ENCODE data around the gene DDX39B.
"Not testable (repeated sequence)": the region's sequence is repeated elsewhere in the genome, so short reads cannot be mapped to it uniquely, and the experiment has no call there.

Gene DDX39B

DNA sequence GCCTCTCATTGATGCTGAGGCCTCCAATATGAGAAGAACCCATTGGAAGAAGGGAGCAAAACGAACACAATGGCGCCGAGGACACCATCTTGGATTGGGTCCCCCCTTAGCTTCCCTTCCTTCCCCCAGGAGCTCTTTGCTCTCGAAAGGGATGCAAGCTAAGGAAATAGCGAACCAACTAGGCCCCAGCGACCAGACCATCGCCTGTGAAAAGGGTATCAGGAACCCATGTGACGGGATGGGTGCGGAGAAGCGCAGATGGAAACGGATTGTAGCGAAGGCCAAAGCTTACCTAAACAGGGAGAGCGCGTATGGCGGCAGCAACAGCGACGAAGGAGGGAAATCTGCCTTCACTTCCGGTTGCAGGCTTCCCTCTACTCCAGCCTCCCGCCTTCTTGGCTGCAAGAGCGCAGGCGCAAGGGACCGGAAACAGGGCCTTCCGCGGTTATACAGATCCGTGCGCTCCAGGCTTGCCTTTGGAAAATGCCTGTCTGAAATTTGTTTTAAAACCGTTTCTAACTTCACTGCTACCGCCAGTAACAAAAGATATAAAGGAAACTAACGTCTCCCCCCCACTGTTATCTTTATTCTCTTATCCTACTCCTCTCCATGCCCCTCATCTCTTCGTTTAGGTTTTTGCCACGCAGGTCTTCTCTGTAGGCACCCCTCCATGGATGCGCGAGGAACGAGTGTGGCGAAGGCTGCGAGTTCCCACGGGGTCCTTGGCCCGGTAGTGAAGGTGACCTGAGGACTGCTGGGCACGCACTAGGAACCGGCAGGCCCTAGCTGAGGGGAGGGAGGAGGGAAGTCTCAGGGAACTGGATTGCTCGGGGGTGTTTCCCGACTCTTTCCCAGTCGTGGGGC is at the start of gene DDX39B:
Gene DDX39B, minus strand, starts transcription at position 346 of the 864 bp plus-strand sequence. CDS start 1,471 bp downstream, outside the sequence.
- peak within 1 kb of the TSS; percentile 79 for H3K4me3 ChIP-seq (ENCODE audit: low read depth, low read length)

DNA sequence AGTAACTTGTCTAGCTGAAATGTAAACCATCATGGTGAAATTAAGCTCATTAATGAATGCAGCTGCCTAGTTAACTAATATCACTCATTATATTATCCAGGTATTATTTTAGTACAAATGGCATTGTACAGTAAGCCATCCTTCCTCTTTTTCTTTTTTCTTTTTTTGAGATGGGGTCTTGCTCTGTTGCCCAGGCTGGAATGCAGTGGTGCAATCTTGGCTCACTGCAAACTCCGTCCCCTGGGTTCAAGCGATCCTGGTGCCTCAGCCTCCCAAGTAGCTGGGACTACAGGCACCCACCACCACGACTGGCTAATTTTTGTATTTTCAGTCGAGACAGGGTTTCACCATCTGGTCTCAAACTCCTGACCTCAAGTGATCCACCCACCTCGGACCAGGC is 48.9 kb upstream of the DDX39B start:
- H3K4me3 ChIP-seq (ENCODE audit: low read depth, low read length) = not testable (repeated sequence)

DNA sequence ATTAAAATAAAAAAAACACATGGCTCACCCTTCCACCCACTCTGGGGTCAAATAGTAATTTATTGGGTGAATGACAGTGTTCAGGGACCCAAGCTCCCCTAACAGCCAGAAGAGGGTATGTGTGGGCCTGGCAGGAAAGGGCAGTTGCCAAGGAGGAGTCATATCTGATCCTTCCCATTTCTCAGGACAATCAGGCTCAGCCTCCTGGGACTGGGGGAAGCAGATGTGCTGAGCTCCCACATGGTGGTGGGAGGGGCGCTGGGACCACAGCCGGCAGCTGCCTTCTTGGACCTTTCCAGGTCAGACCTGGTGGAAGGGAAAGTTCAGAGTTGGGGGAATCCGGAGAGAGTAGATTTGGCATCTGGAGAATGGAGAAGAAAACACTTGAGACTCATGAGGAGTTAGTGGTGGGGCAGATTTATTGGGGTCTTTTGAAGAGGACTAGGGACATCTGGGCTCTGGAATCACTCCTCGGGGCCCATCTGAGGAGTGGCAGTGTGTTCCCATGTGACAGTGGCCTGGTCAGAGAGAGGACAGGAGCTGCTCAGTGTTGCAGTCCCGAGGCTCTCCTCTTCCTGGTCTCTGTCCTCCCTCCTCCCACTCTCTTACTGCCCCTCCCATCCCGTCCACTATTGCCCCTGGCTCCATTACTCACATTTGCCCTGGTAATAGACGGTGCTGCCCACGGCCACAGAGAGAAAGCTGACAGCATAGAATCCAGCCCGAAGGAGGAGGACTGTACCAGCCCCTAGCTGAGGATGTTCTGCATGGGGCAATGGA is 47.3 kb upstream of the DDX39B start:
- no peak overlapping the region for H3K4me3 ChIP-seq (ENCODE audit: low read depth, low read length)

DNA sequence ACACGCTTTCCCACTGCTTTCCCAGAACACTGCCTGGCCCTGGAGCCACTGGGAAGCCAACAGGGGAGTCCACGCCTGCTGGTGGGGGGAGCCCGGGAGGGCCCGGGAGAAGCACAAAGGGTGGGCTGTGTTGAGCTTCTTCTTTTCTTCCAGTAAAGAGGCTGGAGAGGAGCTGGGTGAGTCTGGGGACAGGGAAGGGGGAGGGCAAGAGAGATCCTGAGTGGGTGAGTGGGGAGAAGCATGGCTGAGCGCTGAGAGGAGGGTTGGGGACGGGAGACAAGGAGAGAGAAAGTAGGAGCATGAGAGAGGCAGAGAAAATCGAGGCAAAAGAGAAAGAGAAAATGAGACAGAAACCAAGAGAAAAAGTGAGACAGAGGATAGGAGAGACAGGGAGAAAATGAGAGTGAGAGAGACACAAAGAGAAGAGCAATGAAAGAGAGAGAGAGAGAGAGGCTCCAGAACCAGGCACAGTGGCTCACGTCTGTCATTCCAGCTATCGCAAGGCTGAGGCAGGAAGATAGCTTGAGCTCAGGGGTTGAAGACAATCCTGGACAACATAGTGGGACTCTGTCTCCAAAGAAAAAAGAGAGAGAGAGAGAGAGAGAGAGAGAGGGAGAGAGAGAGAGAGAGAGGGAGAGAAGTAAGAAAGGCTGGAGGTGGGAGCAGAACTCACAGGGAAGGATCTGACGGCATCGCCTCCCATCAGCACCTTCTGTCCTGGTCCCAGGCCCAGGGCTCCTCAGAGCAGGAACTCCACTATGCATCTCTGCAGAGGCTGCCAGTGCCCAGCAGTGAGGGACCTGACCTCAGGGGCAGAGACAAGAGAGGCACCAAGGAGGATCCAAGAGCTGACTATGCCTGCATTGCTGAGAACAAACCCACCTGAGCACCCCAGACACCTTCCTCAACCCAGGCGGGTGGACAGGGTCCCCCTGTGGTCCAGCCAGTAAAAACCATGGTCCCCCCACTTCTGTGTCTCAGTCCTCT is 46.3 kb upstream of the DDX39B start:
- H3K4me3 ChIP-seq (ENCODE audit: low read depth, low read length) = no peak overlapping the region

DNA sequence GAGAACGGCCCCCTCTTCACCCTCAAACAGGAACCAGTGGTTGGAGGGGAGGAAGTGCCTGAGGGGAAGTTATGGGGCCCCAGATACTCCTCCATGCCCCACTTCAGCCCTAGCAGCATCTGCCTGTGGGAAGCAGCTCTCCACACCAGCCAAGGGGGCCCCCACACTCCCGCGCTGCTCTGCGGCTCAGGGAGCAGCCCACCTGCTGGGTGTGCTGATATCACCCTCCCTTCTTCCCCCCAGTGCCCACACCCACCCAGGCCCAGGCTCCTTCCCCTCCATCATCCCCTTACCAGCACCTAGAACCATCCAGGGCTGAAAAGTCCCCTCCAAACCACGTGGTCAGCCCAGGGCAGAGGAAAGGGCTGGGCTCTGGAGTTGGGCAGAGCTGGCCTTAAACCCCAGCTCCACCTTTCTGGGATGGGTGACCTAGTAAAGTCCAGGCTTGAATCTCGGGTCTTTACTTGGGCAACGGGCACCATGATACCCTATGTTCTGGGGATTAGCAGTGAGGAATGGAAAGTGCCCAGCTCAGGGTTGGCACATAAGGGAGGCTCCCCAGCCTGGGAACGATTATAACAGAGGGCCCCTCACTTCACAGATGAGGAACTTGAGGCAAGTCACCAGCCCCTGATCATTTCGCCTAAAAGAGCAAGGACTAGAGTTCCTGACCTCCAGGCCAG is 44.9 kb upstream of the DDX39B start:
- H3K4me3 ChIP-seq (ENCODE audit: low read depth, low read length) = no peak overlapping the region

DNA sequence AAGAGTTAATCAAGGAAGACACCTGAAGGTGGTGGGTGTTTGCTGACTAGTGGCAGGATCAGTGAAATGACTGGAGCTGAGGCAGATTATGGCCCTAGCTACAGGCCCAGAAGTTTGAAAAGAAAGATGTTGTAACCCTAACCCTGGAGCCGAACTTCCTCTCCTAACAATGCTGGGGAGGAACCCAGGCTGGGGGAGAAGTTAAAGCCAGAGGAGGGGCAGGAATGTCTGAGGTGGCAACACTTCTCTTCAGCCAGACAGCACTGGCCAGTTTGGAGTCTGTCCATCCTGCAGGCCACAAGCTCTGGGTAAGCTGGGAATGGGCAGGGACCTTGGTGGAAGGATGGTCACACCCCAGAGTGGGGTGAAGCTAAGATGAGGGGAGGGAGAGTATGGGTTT is 44.2 kb upstream of the DDX39B start, which contains the start of gene LST1:
Gene LST1, plus strand, starts transcription at position 270 of the 400 bp plus-strand sequence. CDS start 1,023 bp downstream, outside the sequence.
- no peak within 1 kb of the TSS for H3K4me3 ChIP-seq (ENCODE audit: low read depth, low read length)

DNA sequence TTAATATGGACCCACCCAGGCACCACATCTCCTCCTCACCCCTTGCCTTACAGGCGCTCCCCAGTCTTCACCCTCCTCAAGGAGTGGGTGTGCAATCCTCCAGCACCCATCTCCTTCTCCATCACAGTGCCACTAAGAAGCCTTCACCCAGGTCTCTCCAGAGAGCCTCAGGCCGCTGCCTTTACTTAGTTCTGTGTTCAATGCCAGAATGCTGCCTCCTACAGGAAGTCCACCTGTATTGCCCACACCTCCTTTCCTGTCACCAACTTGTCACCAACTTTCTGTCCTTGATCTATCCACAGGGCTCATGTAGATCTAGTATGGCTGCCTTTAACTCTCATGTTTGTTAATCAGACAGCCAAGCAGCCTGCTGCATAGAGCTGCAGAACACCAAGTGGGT is 43.7 kb upstream of the DDX39B start:
- H3K4me3 ChIP-seq (ENCODE audit: low read depth, low read length) = no peak overlapping the region

DNA sequence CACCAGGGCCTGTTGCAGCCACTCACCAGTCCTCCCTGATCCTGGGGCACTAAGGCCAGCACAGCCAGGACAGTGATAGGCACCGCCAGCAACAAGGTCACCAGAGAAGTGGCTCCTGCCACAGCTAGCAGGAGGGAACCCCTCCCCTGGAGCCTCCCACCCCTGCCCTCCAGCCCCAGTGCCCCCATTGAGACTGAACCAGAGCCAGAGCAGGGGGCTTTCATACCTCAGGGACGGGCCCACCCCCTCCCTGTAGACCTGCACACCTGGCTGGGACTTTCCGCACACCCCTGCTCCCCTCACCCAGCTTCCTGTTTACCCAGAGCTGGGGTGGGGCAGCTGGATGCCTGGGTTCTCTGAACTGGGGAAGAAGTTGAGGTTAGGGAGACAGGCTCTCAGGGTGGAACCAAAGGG is 40.4 kb upstream of the DDX39B start, which contains the start of gene LTB:
Gene LTB, minus strand, starts transcription at position 195 of the 414 bp plus-strand sequence. Its CDS starts 7 bp downstream, at position 188.
- peak within 1 kb of the TSS; percentile 82 for H3K4me3 ChIP-seq (ENCODE audit: low read depth, low read length)

DNA sequence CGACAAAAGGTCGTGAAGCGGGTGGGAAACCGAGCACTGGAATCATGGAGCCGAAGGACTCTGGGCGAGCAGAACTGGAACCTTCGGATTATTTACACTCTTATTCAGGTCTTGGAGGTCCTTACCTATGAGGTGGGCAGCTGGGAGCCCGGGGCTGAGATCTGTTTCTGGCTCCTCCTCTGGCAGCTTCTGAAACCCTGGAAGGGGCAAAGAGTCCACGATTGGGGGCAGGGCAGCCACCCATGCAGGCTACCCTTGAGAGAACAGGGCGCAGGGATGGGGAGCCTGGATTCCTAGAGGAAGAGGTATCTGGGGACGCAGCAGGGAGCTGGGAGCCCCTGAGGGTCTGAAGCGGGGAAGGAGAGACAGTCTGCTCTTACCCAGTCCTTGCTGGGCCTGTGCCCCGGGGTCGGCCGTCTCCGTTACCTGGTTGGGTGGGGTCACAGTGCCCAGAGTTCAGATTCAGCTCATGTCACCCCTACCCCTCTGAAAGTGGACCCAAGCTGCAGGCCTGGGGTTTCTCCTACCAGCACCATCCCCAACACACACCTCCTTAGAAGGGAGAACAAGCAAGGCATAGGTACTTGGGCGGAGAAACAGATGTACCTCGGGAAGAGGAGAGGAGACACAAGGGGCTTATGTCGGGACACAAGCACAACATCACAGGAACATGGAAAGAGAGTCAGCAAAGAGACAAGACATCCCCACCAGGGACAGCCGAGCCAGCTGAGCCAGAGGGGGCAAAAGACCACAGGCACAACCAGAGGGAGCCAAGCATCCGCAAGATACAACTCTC is 39.8 kb upstream of the DDX39B start:
- peak overlapping the region; percentile 82 for H3K4me3 ChIP-seq (ENCODE audit: low read depth, low read length)

DNA sequence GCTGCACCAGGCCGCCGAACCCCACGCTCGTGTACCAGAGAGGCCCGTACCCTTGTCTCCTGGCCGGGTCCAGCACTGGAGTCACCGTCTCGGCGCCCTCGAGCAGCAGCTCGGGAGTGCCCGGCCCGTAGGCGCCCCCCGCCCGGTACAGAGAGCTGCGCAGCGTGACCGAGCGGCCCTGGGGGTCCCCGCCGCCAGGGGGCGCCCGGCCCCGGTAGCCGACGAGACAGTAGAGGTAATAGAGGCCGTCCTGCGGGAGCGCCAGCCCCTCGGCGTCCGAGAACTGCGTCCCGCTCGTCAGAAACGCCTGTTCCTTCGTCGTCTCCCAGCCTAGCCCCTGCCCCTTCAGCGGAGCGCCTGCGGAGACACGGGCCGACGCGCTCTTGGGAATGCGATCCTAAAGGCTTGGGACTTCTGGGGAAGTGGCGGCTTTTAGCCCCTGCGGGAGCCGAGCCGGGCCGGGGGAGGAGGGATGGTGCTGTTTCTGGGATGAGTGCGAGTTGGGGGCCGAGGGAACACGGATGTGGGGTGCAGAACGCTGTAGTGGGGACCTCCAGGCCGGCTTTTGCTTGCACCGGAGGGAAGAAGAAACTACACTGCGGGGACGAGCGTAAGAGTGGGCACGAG is 39.1 kb upstream of the DDX39B start:
- H3K4me3 ChIP-seq (ENCODE audit: low read depth, low read length) = peak overlapping the region; percentile 82

DNA sequence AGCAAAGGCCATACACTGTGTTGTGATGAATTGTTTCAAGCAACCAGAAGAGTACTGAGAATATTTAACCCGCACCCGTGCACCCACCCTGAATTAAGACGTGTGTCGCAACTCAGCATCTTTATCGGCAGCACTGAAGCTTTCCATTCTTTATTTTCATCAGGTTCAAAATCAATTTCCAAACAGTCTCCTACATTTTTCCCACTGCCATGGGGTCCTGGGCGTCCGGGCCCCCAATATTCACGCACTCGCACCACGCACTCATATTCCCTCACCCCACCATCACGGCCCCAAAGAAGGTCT is 38.6 kb upstream of the DDX39B start:
- peak overlapping the region; percentile 82 for H3K4me3 ChIP-seq (ENCODE audit: low read depth, low read length)

DNA sequence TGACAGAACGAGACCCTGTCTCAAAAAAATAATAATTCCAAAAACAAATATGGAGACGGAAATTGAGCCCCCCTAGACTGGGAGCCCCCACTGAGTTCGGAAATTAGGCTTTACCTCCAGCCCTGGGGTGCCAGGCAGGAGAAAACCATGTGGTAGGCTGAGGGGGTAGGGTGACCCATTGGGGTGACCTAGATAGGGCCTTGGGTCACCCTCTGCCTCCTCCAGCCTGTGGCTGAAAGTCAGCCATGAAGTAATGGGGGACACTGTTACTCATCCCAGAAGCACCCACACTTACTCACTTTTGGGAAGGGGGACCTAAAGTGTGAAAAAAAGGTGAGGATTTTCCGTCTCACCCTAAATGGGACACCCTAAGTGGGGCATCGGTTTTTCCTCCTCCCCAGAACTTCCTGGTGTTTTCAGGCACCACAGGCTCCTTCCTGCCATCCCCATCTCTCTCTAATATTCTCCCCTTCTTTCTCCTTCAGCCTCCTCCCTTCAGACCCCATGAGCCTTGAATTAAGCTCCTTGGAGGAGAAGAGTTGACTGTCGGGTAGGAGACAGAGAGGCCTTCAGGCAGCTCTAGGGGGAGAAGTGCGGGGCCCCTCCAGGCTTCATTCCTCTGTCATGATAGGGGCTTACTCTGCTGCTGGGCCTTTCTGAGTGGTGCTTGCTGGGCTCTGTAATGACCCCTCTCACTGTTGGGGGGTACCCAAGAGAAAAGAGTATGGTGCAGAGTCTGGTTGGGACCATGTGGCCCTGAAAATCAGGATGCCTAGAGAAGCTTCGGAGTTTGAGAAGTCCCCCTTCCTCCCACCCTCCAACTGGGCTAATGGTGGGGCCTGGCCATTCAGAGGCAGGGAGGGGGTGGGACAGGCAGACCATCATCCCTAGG is 38.0 kb upstream of the DDX39B start:
- no peak overlapping the region for H3K4me3 ChIP-seq (ENCODE audit: low read depth, low read length)

DNA sequence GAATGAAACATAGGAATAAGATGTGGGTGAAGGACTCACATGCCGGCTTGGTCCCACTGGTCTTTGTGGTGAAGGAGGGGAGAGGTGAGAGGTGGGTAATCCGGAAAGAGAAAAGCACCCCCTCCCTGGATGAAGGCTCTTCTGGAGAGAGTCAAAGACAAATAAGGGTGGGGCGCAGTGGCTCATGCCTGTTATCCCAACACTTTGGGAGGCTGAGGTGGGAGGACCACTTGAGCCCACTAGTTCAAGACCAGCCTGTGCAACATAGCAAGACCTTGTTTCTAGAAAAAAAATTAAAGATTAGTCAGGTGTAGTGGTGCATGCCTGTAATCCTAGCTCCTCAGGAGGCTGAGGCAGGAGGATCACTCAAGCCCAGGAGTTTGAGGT is 37.3 kb upstream of the DDX39B start:
- H3K4me3 ChIP-seq (ENCODE audit: low read depth, low read length) = no peak overlapping the region

DNA sequence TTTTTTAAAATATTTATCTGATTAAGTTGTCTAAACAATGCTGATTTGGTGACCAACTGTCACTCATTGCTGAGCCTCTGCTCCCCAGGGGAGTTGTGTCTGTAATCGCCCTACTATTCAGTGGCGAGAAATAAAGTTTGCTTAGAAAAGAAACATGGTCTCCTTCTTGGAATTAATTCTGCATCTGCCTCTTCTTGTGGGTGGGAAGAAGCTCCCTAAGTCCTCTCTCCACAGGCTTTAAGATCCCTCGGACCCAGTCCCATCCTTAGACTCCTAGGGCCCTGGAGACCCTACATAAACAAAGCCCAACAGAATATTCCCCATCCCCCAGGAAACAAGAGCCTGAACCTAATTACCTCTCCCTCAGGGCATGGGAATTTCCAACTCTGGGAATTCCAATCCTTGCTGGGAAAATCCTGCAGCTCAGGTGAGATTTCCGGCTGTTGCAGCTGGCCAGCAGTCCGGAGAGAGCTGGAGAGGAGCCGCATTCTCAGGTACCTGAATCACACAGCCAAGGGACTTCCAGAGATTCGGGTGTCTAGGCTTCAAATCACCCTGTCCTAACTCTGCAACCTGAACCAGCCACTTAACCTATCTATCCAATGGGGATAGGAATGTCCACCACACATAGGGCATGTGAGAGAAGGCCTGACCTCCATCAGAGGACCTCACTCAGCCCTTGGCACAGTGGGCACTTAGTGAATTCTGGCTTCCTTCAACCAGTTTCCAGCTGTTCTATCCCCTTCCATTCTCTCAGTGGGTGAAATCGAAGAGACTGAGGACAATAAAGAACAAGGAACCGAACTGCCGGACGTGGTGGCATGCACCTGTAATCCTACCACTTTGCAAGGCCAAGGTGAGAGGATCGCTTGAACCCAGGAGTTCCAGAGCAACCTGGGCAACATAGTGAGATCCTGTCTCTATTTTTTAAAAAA is 36.6 kb upstream of the DDX39B start:
- H3K4me3 ChIP-seq (ENCODE audit: low read depth, low read length) = no peak overlapping the region

DNA sequence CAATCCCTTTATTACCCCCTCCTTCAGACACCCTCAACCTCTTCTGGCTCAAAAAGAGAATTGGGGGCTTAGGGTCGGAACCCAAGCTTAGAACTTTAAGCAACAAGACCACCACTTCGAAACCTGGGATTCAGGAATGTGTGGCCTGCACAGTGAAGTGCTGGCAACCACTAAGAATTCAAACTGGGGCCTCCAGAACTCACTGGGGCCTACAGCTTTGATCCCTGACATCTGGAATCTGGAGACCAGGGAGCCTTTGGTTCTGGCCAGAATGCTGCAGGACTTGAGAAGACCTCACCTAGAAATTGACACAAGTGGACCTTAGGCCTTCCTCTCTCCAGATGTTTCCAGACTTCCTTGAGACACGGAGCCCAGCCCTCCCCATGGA is 35.8 kb upstream of the DDX39B start:
- H3K4me3 ChIP-seq (ENCODE audit: low read depth, low read length) = no peak overlapping the region

DNA sequence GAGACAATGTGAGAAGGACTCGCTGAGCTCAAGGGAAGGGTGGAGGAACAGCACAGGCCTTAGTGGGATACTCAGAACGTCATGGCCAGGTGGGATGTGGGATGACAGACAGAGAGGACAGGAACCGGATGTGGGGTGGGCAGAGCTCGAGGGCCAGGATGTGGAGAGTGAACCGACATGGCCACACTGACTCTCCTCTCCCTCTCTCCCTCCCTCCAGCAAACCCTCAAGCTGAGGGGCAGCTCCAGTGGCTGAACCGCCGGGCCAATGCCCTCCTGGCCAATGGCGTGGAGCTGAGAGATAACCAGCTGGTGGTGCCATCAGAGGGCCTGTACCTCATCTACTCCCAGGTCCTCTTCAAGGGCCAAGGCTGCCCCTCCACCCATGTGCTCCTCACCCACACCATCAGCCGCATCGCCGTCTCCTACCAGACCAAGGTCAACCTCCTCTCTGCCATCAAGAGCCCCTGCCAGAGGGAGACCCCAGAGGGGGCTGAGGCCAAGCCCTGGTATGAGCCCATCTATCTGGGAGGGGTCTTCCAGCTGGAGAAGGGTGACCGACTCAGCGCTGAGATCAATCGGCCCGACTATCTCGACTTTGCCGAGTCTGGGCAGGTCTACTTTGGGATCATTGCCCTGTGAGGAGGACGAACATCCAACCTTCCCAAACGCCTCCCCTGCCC is 35.2 kb upstream of the DDX39B start:
- no peak overlapping the region for H3K4me3 ChIP-seq (ENCODE audit: low read depth, low read length)
